Psoas muscle (tissue), 8 donors: ENCODE measurements around the gene EGFL8. TPM values are rescaled to one million over a fixed set of nuclear protein-coding genes. Genes with fewer than 3 reads are reported as not detected.
A peak's percentile ranks its signal among the peaks of the same experiment; 100 is the strongest.

ENCODE experiments used
- ATAC-seq, 4 donors: fragments of 200-7000 bp; cut with Tn5 transposase; one replicate each; pipeline ENCODE4 v1.9.1; 2020; ENCODE audit warnings: moderate library complexity in 3 of 4, mild to moderate bottlenecking in 2 of 4
- DNase-seq, 2 donors: peaks; one replicate each; pipeline ENCODE4 v3.0.0-alpha.2; 2020
- H3K27ac ChIP-seq: fragments of 200-600 bp; one replicate; pipeline ENCODE4 v1.8.0; 2022
- H3K27me3 ChIP-seq, 3 donors: fragments of 200-600 bp in 1 of 3; one replicate each; pipeline versions ENCODE4 v1.6.1 to v1.8.0; 2013 to 2022; ENCODE audit warnings: low read length in 2 of 3, mild to moderate bottlenecking in 2 of 3, moderate library complexity in 1 of 3; ENCODE audit not compliant: insufficient read depth in 3 of 3
- H3K36me3 ChIP-seq, 2 donors: fragments of 200-600 bp in 1 of 2; one replicate each; pipeline versions ENCODE4 v1.6.1 to v1.8.0; 2013 to 2022; ENCODE audit warnings: low read depth in 1 of 2, mild to moderate bottlenecking in 1 of 2, moderate library complexity in 1 of 2; ENCODE audit not compliant: insufficient read depth in 1 of 2
- H3K4me1 ChIP-seq: fragments of 200-600 bp; one replicate; pipeline ENCODE4 v1.8.0; 2022
- H3K4me3 ChIP-seq: fragments of 200-600 bp; one replicate; pipeline ENCODE4 v1.8.0; 2022; ENCODE audit warnings: mild to moderate bottlenecking
- H3K9me3 ChIP-seq: fragments of 200-600 bp; one replicate; pipeline ENCODE4 v1.8.0; 2022
- WGBS, 3 donors: extraction: QIAGEN DNeasy Blood & Tissue Kit; methylation state at CpG; one replicate each; pipeline versions ENCODE4 v1.1.6 to v1.1.7; 2013; 5-methylcytosine and 5-hydroxymethylcytosine counted together
- intact Hi-C, 2 donors: fragments of 100-400 bp; cut with DNase I; formaldehyde crosslinking; loops; one replicate each; pipeline versions ENCODE4 v1.11.0 to v1.14.2; 2022
- polyA plus RNA-seq, 3 donors: library from polyadenylated mRNA; stranded (reverse); fragments of 200-250 nt; gene quantifications; one replicate each; pipeline ENCODE4 v1.2.3, GENCODE V29; 2013
- total RNA-seq, 4 donors: library from RNA; stranded (reverse); fragmentation: NEBNext Ultra II Directional in 2 of 4; extraction: Animal tissue kit (Norgen Biotek cat#: 25700) in 2 of 4; gene quantifications; one replicate each; pipeline versions ENCODE4 v1.2.1 to v1.2.4, GENCODE V29; 2021 to 2023
- TF ChIP-seq, protein P1 (sequence below): fragments of 200-600 bp; IDR thresholded peaks from one replicate; pipeline ENCODE4 v1.8.0; 2022; ENCODE audit warnings: antibody characterized with exemption
- donor health status: healthy with polysubstance abuse.
- donor health status: DM: no; HTN: no; CAD: no; lungs with moderate emphysema.
- donor health status: Bipolar disorder and iron deficiency.
- donor health status: healthy.
- donor health status: DM: yes; HTN: yes; CAD: no.
- donor health status: DM: no; HTN: no; CAD: no.
- donor health status: DM: no; HTN: no; CAD: no.
- donor health status: DM: yes; HTN: yes; CAD: no.

The EGFL8 gene
- total and polyA plus RNA-seq, 7 donors = 2.0 to 7.0 (median 3.6) TPM

DNA sequence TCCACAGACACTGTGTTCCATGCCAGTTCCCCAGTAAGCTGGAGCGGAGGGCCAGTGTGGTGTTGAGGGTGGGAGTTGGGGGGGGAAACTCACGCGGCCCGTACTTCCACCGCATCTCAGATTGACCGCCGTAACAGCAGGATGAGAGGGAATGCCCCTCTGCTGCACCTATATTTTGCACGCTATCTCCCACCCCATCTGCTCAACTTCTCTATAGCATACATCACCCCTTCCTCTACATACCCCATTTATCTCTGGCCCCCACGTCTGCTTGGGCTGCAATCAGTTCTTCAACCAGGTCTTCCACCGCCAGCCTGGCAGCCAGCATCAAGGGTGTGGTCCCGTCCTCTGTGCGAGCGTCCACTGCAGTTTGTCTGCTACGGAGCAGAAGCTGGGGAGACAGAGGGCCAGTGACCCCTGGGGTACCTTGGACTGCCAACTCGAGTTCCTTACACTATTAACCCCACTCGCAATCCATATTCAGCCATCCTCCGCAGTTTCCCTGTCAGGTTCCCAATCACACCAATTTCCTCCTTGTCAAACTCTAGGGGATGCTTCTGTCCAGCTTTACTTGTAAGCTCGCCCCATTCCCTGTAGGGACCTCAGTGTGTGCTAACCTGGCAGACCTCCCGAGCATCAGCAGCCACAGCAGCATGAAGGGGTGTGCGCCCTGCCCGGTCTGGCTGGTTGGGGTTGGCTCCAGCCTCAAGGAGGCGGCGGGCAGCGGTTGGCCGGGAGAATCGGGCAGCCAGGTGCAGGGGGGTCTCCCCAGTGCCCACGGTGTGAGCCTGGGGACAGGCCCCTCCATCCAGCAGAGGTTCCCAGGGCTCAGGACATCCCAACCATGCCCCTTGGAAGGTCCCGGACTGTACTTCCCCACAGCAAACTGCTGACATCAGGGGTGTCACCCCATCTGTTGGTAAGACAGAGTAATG lies 32.6 kb downstream of the EGFL8 start:
- Histone ChIP-seq H3K4me1 (peaks cover 18% of the 10 kb centered on the region), H3K27ac (peak overlapping the region; percentile 99), H3K36me3 (no peaks in the 10 kb centered on the region), H3K27me3 (no peaks in the 10 kb centered on the region), H3K4me3 (peak overlapping the region; percentile 88), H3K9me3 (no peaks in the 10 kb centered on the region)
- DNase-seq = peak in 1 of 2 donors; percentile 75
- TF ChIP-seq, protein P1, sequence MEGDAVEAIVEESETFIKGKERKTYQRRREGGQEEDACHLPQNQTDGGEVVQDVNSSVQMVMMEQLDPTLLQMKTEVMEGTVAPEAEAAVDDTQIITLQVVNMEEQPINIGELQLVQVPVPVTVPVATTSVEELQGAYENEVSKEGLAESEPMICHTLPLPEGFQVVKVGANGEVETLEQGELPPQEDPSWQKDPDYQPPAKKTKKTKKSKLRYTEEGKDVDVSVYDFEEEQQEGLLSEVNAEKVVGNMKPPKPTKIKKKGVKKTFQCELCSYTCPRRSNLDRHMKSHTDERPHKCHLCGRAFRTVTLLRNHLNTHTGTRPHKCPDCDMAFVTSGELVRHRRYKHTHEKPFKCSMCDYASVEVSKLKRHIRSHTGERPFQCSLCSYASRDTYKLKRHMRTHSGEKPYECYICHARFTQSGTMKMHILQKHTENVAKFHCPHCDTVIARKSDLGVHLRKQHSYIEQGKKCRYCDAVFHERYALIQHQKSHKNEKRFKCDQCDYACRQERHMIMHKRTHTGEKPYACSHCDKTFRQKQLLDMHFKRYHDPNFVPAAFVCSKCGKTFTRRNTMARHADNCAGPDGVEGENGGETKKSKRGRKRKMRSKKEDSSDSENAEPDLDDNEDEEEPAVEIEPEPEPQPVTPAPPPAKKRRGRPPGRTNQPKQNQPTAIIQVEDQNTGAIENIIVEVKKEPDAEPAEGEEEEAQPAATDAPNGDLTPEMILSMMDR = no peak
- WGBS, 3 donors = 11 to 14% (median 14%) methylated on average over 27 to 28 of the region's 28 CpGs
- intact Hi-C loops = loop anchor here (5.0 to 10.0 kb wide), 2 partner anchors 80 to 998 kb away; partner anchors contain the start of gene COL11A2 (in 1 of the 2)
- no peak for ATAC-seq

DNA sequence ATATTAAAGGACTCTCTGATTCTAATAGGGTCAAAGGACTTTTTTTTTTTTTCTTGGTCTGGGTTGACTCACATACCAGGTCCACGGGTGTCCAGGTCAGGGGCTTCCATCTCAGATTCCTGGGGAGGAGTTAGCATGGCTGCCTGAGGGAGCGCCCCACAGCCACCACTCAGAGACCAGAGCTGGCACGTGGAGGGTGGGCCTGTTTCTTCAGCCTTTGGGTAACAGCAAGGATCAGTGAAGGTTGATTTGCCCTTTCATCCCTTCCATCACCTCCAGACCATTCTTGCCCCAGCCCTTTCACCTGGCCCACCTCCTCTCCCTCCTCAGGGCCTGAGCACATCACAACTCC lies 33.9 kb downstream of the EGFL8 start:
- H3K36me3 ChIP-seq = no peaks in the 10 kb centered on the region
- H3K9me3 ChIP-seq = no peaks in the 10 kb centered on the region
- WGBS, 3 donors = 68 to 75% (median 71%) methylated on average over 3 of the region's 3 CpGs
- H3K4me3 ChIP-seq = no peak overlapping the region
- H3K4me1 ChIP-seq = peaks cover 18% of the 10 kb centered on the region
- intact Hi-C loops = loop anchor here (5.0 to 10.0 kb wide), 2 partner anchors 81 to 996 kb away; partner anchors contain the start of gene COL11A2 (in 1 of the 2)
- H3K27me3 ChIP-seq = no peaks in the 10 kb centered on the region
- no peak overlapping the region for H3K27ac ChIP-seq
- TF ChIP-seq, protein P1 = no peak
- ATAC-seq (no peak), DNase-seq (no peak)

DNA sequence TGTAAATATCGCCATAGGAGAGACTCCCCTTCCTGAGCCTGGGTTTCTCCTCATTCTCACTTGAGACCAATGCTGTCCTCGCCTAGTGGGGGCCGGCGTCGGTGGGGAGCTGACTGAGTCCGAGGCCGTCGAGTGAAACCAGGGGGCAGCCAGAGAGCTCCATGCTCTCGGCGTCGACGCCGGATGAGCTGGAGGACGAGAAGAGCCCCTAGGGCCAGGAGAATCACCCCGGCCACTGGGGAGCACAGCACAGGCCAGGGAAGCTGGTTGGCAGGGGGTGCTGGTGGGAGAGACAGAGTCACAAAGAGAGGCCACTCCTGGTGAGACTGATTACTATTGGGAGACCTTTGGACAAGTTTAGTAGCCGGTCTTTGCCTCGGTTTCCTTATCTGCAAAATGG lies 34.5 kb downstream of the EGFL8 start:
- no peak overlapping the region for H3K27ac ChIP-seq
- H3K4me1 ChIP-seq = peaks cover 18% of the 10 kb centered on the region
- TF ChIP-seq, protein P1 = no peak
- no peaks in the 10 kb centered on the region for H3K9me3 ChIP-seq
- ATAC-seq (no peak), DNase-seq (no peak)
- no peaks in the 10 kb centered on the region for H3K36me3 ChIP-seq
- no peaks in the 10 kb centered on the region for H3K27me3 ChIP-seq
- intact Hi-C loops = loop anchor here (5.0 to 10.0 kb wide), 2 partner anchors 82 to 996 kb away; partner anchors contain the start of gene COL11A2 (in 1 of the 2)
- H3K4me3 ChIP-seq = no peak overlapping the region
- WGBS, 3 donors = 89 to 91% (median 89%) methylated on average over 17 of the region's 17 CpGs

GRCh38 chr6:32200711-32201475 lies 36.5 kb downstream of the EGFL8 start:
- ATAC-seq = no peak
- no peaks in the 10 kb centered on the region for H3K9me3 ChIP-seq

More at GRCh38 chr6:32200711-32201475, 36.5 kb downstream of the EGFL8 start:
- TF ChIP-seq, protein P1 = no peak
- 83 to 85% (median 84%) methylated on average over 13 of the region's 13 CpGs for WGBS, 3 donors
- intact Hi-C loops = no loop called here
- H3K27me3 ChIP-seq = no peaks in the 10 kb centered on the region
- DNase-seq = no peak
- H3K4me1 ChIP-seq = peaks cover 10% of the 10 kb centered on the region
- H3K36me3 ChIP-seq = no peaks in the 10 kb centered on the region
- no peak overlapping the region for H3K4me3 ChIP-seq
- H3K27ac ChIP-seq = no peak overlapping the region
